Putamen (tissue), 1 donor: Measurements from ENCODE around the gene KCNAB1.

Experiments used
- DNase-seq: peaks from one replicate; pipeline ENCODE4 v3.0.0-alpha.2; 2016; ENCODE audit warnings: low spot score

KCNAB1 gene

GRCh38 chr3:156407617-156408225 is 287.3 kb downstream of the KCNAB1 start:
- peak; percentile 81 for DNase-seq

DNA sequence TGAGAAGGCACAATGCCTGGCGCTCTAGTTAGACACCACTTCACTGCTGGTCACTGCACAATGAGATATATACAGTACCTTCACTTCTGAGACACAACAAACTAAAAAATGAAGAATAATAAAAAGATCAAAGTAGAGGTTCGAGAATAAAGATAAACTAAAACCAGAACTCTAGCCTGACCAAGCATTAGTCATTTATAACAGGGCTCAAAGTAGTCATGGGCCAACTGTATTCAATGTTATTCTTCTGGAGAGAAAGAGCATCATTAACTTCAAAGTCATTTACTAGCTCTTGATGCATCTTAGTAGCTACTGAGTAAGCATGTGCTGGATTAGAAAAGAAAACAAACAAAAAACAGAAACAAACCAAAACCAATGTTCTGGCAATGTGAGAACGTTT is 289.3 kb downstream of the KCNAB1 start:
- no peak for DNase-seq

GRCh38 chr3:156412600-156412999 is 292.2 kb downstream of the KCNAB1 start:
- DNase-seq, result no peak

- no peak for DNase-seq
These were observed 293.0 kb downstream of the KCNAB1 start for GRCh38 chr3:156413293-156413892.

DNA sequence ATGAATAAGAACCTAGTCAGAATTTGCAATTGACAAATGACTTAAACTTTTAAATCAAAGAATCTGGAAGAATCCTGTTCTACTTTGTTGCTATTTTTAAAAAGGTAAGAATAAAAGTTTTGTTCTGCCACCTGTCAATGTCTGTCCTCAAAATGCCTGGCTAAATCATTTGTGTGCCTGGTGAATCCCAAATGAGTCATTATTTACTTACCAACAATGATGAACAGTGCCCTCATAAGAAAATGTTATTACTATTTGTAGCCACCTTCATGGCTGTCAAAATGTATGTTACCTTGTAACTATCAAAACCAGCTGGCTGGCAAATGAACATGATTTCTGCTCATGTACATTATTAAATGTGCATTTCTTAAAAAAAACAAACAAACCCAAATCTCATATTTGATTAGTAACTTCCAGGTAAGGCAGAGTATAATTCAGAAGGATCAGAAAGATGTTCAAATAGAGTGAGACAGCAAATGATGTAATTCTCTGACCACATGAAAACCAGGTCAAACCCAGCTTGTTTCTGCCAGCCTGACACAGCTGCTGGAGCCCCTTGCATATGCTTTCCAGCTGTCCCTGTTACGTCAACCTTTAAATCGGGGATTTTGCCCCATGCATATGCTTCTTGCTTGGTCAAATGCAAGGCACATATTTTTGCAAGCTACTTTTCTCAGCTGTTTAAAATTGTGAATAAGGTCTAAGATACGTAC is 296.6 kb downstream of the KCNAB1 start:
- DNase-seq, result no peak

GRCh38 chr3:156417559-156418132 is 297.3 kb downstream of the KCNAB1 start:
- peak; percentile 76 for DNase-seq

- peak; percentile 51 for DNase-seq
These were observed 298.1 kb downstream of the KCNAB1 start for GRCh38 chr3:156418428-156418827.

GRCh38 chr3:156421534-156421933 is 301.2 kb downstream of the KCNAB1 start:
- no peak for DNase-seq

DNA sequence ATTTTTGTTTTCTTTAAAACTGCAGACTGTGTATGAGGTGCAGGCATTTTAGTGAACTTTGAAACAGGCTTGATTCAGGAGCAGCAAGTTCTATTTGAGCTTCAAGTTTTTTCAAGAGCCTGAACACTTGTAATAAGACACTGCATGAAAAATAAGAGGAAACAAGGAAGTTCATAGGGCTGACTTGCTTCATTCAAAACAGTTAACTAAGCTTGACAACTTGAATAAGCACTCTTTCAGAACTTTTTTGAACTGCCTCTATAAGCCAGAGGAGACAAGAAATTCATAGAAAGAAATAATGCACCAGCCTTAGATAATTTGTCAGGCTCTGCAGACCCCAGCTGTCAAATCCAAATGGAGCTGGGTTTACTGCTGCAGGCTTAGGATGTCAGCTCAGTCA is 304.4 kb downstream of the KCNAB1 start:
- DNase-seq, result no peak

GRCh38 chr3:156425651-156426050 is 305.3 kb downstream of the KCNAB1 start:
- DNase-seq, result no peak

GRCh38 chr3:156429125-156429524 is 308.7 kb downstream of the KCNAB1 start:
- DNase-seq, result no peak

DNA sequence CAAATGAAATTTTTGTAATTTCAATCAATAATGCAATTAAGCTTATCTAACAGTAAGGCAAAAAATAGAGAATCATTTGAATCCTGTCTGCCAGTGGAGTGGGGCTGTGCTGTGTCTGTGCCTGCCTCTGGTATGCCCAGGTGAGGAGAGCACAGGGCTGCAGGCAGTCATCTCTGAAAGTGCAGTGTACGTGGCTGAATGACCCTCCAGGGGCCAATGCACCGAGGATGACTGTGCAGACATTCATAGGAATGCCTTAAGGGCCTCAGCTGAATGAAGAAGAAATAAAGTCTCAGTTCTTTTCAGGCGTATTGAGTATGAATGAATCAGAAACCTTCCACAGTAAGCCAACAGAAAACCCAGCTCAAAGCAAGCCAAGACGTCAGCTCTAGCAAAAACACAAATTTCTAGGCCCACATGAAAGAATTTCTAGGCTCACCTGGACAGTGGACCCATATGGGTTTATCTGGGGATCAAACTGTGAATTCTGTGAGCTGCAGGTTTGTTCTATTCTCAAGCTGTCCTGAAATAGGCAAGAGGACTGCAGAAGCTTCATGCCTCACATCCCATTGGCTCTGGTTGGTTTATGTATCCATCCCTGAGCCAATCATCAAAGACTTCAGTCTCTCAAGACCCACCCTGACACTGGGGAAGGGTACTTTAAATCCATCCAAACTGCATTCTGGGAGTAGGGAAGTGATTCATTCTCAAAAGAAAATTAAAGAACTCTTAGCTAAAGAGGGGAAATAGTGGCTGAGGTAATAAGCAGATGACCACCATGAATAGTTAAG is 311.2 kb downstream of the KCNAB1 start:
- no peak for DNase-seq

GRCh38 chr3:156432563-156432962 is 312.2 kb downstream of the KCNAB1 start:
- DNase-seq, result no peak

- DNase-seq, result no peak
These were observed 312.8 kb downstream of the KCNAB1 start for GRCh38 chr3:156433138-156433537.

DNA sequence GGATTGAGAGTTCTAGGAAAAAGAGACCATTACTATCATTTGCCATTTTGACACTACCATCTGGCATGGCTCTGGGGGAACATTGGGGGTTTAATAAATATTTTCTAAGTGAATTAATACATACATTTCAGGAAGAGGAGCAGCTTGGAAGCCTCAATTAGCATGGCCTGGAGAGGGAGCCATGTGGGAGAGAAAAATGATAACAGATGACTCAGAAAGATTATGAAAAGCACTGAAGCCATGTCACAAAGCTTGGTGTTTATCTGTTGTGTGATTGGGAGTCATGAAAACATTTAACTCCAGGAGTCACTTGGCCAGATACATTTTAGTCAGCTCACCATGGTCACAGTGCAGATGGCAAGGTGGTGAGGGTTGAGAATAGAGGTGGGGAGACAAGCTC is 313.5 kb downstream of the KCNAB1 start:
- DNase-seq, result no peak

DNA sequence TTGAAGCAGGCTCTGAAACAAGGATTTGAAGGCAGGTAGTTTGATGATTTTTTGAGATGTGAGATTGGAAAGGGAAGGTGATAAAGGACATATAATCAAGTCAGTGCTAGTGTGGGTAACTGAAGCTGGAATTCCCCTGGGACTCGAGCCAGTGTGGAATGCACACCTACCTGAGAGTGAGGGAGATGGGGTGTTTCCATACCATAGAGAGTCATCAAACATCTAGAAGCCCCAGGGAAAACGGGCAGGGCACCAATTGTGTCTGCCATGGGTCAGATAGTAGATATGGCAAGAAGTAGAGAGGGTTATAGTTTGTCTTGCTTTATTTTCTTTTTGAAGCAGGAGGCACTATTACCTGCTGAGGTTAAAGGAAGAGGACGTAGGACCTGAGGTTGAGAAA is 314.5 kb downstream of the KCNAB1 start:
- DNase-seq, result no peak

DNA sequence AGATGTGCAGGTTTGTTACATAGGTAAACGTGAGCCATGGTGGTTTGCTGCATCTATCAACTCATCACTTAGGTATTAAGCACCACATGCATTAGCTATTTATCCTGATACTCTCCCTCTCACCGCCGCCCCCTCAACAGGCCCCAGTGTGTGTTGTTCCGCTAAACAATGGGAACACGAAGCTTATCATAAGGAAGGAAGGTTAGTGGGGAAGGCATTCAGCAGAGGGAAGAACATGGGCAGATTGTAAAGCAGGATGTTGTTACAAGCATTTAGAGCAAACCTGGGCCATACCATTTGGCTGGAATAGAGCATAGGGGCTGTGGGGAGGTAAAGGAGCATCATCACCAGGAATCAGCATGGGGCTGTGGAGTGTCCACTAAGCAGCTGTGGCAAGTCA is 322.7 kb downstream of the KCNAB1 start:
- DNase-seq, result no peak

DNA sequence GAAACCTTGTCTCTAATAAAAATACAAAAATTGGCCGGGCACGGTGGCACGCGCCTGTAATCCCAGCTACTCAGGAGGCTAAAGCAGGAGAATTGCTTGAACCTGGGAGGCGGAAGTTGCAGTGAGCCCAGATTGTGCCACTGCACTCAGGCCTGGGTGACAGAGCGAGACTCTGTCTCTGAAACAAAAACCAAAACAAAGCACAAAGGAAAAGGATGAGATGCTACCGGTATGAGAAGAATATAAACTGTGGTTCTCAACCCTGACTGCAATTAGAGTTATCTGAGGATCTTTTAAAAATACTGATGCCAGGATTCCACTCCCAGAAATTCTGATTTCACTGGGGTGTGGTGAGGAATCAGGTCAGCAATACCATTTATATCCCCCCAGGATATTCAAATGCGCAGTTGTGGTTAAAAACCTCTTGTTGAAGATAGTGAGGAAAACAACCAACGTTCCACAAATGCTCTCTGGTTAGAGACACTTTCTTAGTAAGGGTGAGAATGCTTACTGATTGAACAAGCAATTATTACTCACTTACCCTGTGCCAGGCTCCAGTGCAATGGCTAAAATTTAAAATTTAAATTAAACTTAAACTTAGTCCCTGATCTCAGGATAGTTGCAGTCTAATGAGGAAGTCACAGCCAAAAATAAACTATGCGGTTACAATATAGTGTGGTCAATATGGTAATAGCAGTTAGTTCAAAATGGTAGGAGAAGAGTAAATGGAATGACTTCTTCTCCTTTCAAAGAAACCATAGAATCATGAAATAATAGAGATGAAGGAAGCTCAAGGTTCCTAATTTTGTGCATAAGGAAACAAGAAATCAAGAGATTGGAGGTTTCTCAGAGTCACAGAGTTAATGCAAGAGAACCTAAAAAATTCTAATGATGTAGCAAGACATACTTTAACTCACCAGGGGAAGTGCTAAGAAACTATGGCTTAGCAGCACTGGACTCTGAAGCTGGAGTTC is 325.0 kb downstream of the KCNAB1 start:
- DNase-seq, result no peak

DNA sequence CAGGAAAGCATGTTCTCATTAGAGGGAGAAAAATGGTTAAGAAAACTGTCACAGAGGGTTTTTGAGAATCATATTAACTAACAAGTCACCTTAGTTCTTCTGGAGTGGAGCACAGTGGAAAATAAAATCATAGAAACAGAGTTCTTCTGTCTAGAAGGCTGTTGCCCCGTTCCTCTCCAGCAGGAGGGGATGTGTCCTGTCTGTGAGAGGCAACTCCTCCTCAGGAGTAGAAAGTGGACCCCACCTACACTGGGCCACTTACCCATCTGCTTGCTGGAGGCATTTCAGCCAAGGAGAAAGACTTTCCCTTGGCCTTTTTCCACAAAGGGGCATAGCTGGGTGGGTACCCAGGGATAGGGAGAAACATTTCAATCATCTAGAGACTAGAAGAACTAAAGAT is 327.9 kb downstream of the KCNAB1 start:
- DNase-seq, result no peak

GRCh38 chr3:156449710-156450574 is 329.6 kb downstream of the KCNAB1 start:
- no peak for DNase-seq
